Measurements from ENCODE around the gene HEG1.

HEG1 gene

DNA sequence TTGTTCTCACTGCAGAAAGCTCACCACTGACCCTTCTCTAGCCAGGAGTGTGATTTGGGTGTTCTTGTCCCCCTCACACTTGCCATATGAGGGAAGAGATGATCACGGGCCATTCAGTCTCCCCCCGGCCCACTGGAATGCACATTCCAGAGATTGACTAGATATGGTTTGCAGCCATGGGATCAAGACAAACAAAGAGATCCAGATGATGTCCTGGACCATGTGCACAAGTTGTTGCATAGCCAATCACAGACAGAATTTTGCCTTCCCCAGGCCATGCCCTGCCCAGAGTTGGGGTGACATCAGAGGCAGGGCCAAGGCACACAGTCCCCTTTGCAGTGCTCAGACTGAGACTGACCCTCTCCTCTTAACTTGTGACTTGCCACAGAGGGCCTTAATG, 136.0 kb downstream of the HEG1 start:
- Histone ChIP-seq H3K9me3 (ENCODE audit: control insufficient read depth, low read length) (no peaks in the 10 kb centered on the region), H3K79me2 (no peaks in the 10 kb centered on the region), H3K4me2 (ENCODE audit: low read length) (no peak overlapping the region), H3K4me1 (no peaks in the 10 kb centered on the region), H3K4me3 (ENCODE audit: low read depth, low read length) (no peak overlapping the region), H2AFZ (no peak overlapping the region), H3K27me3 (ENCODE audit: control insufficient read depth, insufficient read depth, low read length) (no peaks in the 10 kb centered on the region), H3K27ac (no peak overlapping the region), H3K9ac (no peak overlapping the region), H3K36me3 (ENCODE audit: control insufficient read depth, insufficient read depth, low read length) (no peaks in the 10 kb centered on the region)
- TF ChIP-seq, protein P1, sequence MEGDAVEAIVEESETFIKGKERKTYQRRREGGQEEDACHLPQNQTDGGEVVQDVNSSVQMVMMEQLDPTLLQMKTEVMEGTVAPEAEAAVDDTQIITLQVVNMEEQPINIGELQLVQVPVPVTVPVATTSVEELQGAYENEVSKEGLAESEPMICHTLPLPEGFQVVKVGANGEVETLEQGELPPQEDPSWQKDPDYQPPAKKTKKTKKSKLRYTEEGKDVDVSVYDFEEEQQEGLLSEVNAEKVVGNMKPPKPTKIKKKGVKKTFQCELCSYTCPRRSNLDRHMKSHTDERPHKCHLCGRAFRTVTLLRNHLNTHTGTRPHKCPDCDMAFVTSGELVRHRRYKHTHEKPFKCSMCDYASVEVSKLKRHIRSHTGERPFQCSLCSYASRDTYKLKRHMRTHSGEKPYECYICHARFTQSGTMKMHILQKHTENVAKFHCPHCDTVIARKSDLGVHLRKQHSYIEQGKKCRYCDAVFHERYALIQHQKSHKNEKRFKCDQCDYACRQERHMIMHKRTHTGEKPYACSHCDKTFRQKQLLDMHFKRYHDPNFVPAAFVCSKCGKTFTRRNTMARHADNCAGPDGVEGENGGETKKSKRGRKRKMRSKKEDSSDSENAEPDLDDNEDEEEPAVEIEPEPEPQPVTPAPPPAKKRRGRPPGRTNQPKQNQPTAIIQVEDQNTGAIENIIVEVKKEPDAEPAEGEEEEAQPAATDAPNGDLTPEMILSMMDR (IDR thresholded peaks at IDR 0.05): no peak

DNA sequence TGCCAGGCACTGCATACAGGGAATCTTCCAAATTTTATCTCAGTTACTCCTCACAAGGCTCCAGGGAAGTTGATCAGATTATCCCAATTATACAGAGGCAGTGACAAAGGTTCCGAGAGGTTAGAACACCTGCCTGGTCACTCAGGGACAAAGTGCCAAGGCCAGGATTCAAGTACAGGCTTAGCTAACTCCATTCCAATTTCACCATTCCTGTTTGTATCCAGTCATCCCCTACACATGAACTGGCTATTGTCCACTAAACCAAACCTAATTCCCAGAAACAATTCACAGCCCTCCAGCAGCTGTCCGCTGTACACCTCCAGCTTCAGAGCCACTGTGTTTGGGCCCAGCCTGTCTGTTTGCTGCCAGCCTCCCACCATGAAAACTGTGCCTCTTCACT, 137.3 kb downstream of the HEG1 start:
- TF ChIP-seq, protein P1 (IDR thresholded peaks at IDR 0.05): no peak
- no peaks in the 10 kb centered on the region for H3K79me2 ChIP-seq

DNA sequence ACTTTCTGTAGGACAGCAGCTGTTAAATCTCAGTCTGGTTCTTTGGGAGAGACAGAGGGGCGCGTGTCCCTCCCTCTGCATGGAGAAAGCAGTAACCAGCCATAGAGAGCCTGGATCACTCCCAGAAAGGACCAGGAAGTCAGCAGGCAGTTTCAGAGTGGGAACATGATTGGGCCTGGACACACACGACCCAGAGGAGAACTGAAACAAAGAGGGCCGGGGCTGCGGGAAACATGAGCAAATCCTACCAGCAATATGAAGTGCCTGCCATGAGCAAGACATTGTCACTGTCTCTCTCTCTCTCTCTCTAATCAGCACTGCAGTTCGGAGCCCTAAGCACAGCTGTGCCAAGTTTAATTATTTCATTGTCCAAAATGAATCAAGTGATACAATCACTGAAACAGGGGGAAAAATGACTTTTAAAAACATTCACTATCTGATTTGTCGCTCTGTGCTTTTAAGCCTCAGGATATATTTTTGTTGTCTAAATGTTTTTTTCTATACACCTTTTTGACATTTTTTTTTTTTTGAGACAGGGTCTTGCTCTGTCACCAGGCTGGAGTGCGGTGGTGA, 138.9 kb downstream of the HEG1 start:
- no peaks in the 10 kb centered on the region for H3K9me3 ChIP-seq (ENCODE audit: control insufficient read depth, low read length)
- H3K4me3 ChIP-seq (ENCODE audit: low read depth, low read length): no peak overlapping the region
- H3K27ac ChIP-seq: no peak overlapping the region
- no peaks in the 10 kb centered on the region for H3K36me3 ChIP-seq (ENCODE audit: control insufficient read depth, insufficient read depth, low read length)
- no peaks in the 10 kb centered on the region for H3K4me1 ChIP-seq
- H3K27me3 ChIP-seq (ENCODE audit: control insufficient read depth, insufficient read depth, low read length): no peaks in the 10 kb centered on the region
- TF ChIP-seq, protein P1 (IDR thresholded peaks at IDR 0.05): no peak
- H2AFZ ChIP-seq: no peak overlapping the region
- no peak overlapping the region for H3K9ac ChIP-seq
- no peak overlapping the region for H3K4me2 ChIP-seq (ENCODE audit: low read length)
- H3K79me2 ChIP-seq: no peaks in the 10 kb centered on the region

More for the DNA sequence above, 137.3 kb downstream of the HEG1 start:
- Histone ChIP-seq H3K9me3 (ENCODE audit: control insufficient read depth, low read length) (no peaks in the 10 kb centered on the region), H2AFZ (no peak overlapping the region), H3K27ac (no peak overlapping the region), H3K4me2 (ENCODE audit: low read length) (no peak overlapping the region), H3K4me3 (ENCODE audit: low read depth, low read length) (no peak overlapping the region), H3K4me1 (no peaks in the 10 kb centered on the region), H3K27me3 (ENCODE audit: control insufficient read depth, insufficient read depth, low read length) (no peaks in the 10 kb centered on the region), H3K36me3 (ENCODE audit: control insufficient read depth, insufficient read depth, low read length) (no peaks in the 10 kb centered on the region), H3K9ac (no peak overlapping the region)

Data from parathyroid adenoma (tissue), 2 donors.